Endothelial cell of umbilical vein (primary cell): ENCODE data around the gene ANKS1B. TPM values are rescaled to one million over a fixed set of nuclear protein-coding genes. Genes with fewer than 3 reads are reported as not detected.

ENCODE experiments used
- BruUV-seq: library from RNA; stranded (reverse); fragments of 400-500 nt; replicated peaks from 2 replicates; lab custom pipeline; 2021; lab: Mats Ljungman, UMichigan
- CTCF ChIA-PET: fragments of 300-600, 350-600 bp; sonication (Branson Sonifier 250); formaldehyde crosslinking; loops from one replicate; lab custom pipeline; 2021; ENCODE audit warnings: antibody characterized with exemption, inconsistent platforms; lab: Charles Lee
- POLR2A ChIA-PET: fragments of 300-600, 350-600 bp; sonication (Branson Sonifier 250); formaldehyde crosslinking; loops from one replicate; lab custom pipeline; 2021; ENCODE audit warnings: antibody characterized with exemption, inconsistent platforms; lab: Charles Lee
- DNase-seq: peaks from one replicate; pipeline ENCODE4 v3.0.0-alpha.2; 2011; ENCODE audit warnings: low read depth, low spot score
- FAIRE-seq: peaks from 2 replicates; lab custom pipeline; 2011; peaks lifted over from hg19 to GRCh38; lab: Jason Lieb, UNC
- H2AFZ ChIP-seq: 2 replicates; pipeline ENCODE4 v1.6.0; 2012; ENCODE audit warnings: low read depth, low read length, control low read depth, inconsistent platforms
- H3K27ac ChIP-seq: 2 replicates; pipeline ENCODE4 v1.5.1; 2011; ENCODE audit warnings: low read depth, mild to moderate bottlenecking, control low read depth, low read length, moderate library complexity; ENCODE audit not compliant: insufficient read depth
- H3K27me3 ChIP-seq, 2 experiments: 2 replicates each; pipeline versions ENCODE4 v1.6.0 to v1.6.1; 2011; ENCODE audit warnings: low read length in 2 of 2, mixed read lengths in 1 of 2; ENCODE audit not compliant: control insufficient read depth in 2 of 2, insufficient read depth in 2 of 2
- H3K36me3 ChIP-seq, 2 experiments: 2 replicates in 1 of 2; 3 replicates in 1 of 2; pipeline ENCODE4 v1.5.1; 2011; ENCODE audit warnings: low read length in 2 of 2, mild to moderate bottlenecking in 1 of 2, moderate library complexity in 1 of 2; ENCODE audit not compliant: control insufficient read depth in 2 of 2, insufficient read depth in 2 of 2; ENCODE audit errors: extremely low read depth in 1 of 2
- H3K4me1 ChIP-seq: 3 replicates; pipeline ENCODE4 v1.5.1; 2011; ENCODE audit warnings: mild to moderate bottlenecking, low read length; ENCODE audit not compliant: control insufficient read depth, insufficient read depth; ENCODE audit errors: extremely low read depth
- H3K4me2 ChIP-seq: 2 replicates; pipeline ENCODE4 v1.6.1; 2011; ENCODE audit warnings: low read length, control low read depth, mixed read lengths; ENCODE audit not compliant: insufficient read depth
- H3K4me3 ChIP-seq, 3 experiments: fragments of 200-600 bp in 1 of 3; sonication (generic), shearing (Covaris generic) in 1 of 3; replicated peaks in 1 of 3; 2 replicates each; pipeline ENCODE4 v1.5.1; 2011 to 2016; ENCODE audit warnings: control low read depth in 3 of 3, low read length in 3 of 3, mild to moderate bottlenecking in 2 of 3, inconsistent platforms in 1 of 3, low read depth in 1 of 3, moderate library complexity in 1 of 3; ENCODE audit not compliant: insufficient read depth in 1 of 3
- H3K79me2 ChIP-seq: 2 replicates; pipeline ENCODE4 v1.6.0; 2012; ENCODE audit warnings: low read length, inconsistent platforms; ENCODE audit not compliant: control insufficient read depth, insufficient read depth
- H3K9ac ChIP-seq: replicated peaks from 2 replicates; pipeline ENCODE3; 2011; ENCODE audit warnings: low read length, control low read depth; ENCODE audit not compliant: insufficient read depth; ENCODE audit errors: extremely low read depth
- H3K9me1 ChIP-seq: replicated peaks from 3 replicates; pipeline ENCODE4 v1.6.0; 2011; ENCODE audit warnings: mild to moderate bottlenecking, low read length; ENCODE audit not compliant: control insufficient read depth, insufficient read depth; ENCODE audit errors: extremely low read depth
- H3K9me3 ChIP-seq: replicated peaks from 2 replicates; pipeline ENCODE4 v1.5.1; 2012; ENCODE audit warnings: low read length, inconsistent platforms; ENCODE audit not compliant: control insufficient read depth, insufficient read depth
- H4K20me1 ChIP-seq: replicated peaks from 2 replicates; pipeline ENCODE3; 2011; ENCODE audit warnings: mild to moderate bottlenecking, low read length; ENCODE audit not compliant: control insufficient read depth, insufficient read depth; ENCODE audit errors: extremely low read depth
- EZH2 ChIP-seq: IDR thresholded peaks from 2 replicates; pipeline ENCODE4 v1.6.1; 2012; ENCODE audit warnings: borderline replicate concordance, low read depth, mild to moderate bottlenecking, moderate library complexity, low read length, inconsistent platforms; ENCODE audit not compliant: severe bottlenecking
- FOS ChIP-seq: IDR thresholded peaks from 2 replicates; pipeline ENCODE4 v1.6.1; 2011; ENCODE audit warnings: mild to moderate bottlenecking, low read length, moderate library complexity, borderline replicate concordance; ENCODE audit not compliant: insufficient read depth
- GATA2 ChIP-seq: IDR thresholded peaks from 2 replicates; pipeline ENCODE4 v1.7.0; 2011; ENCODE audit warnings: low read depth, mild to moderate bottlenecking, moderate library complexity, mixed read lengths, low read length; ENCODE audit not compliant: insufficient read length, insufficient read depth
- JUN ChIP-seq: IDR thresholded peaks from 2 replicates; pipeline ENCODE4 v1.6.1; 2011; ENCODE audit warnings: borderline replicate concordance, low read depth; ENCODE audit not compliant: insufficient read length, insufficient read depth
- MYC ChIP-seq: IDR thresholded peaks from one replicate; pipeline ENCODE4 v1.6.1; 2011; ENCODE audit warnings: mild to moderate bottlenecking, low read depth, low read length
- POLR2A ChIP-seq: IDR thresholded peaks from 2 replicates; pipeline ENCODE4 v1.6.1; 2012; ENCODE audit warnings: low read depth, mild to moderate bottlenecking, control low read depth, low read length
- POLR2AphosphoS5 ChIP-seq: IDR thresholded peaks from 2 replicates; pipeline ENCODE4 v1.6.1; 2012; ENCODE audit warnings: low read depth, mild to moderate bottlenecking, control low read depth, low read length, moderate library complexity; ENCODE audit not compliant: insufficient read depth
- dilution Hi-C: fragments of 300-500 bp; cut with MboI; formaldehyde crosslinking; loops from one replicate; pipeline ENCODE4 v1.15.0; 2019; ENCODE audit warnings: low sequenced_read_pairs; ENCODE audit not compliant: extremely low pct_ligation_motif_present
- intact Hi-C: fragments of 100-400 bp; cut with micrococcal nuclease; formaldehyde crosslinking; loops from one replicate; pipeline ENCODE4 v1.10.0; 2022
- polyA plus RNA-seq, 4 experiments: library from polyadenylated mRNA; depleted of rRNA in 3 of 4; stranded (reverse) in 3 of 4; unstranded in 1 of 4; fragments of >200 nt; gene quantifications; 2 replicates each; pipeline versions ENCODE4 v1.2.1 to v1.2.3, GENCODE V29; 2011 to 2012; ENCODE audit warnings: missing spikeins in 1 of 4
- total RNA-seq: library from RNA; stranded (reverse); gene quantifications from 2 replicates; pipeline ENCODE4 v1.2.3, GENCODE V29; 2021
- TF ChIP-seq, protein P1 (sequence below), 2 donors: IDR thresholded peaks; 1 replicate in 1 of 2; 2 replicates in 1 of 2; pipeline ENCODE4 v1.5.1; 2011; ENCODE audit warnings: low read length in 2 of 2, mild to moderate bottlenecking in 2 of 2, moderate library complexity in 2 of 2, control low read depth in 1 of 2, inconsistent platforms in 1 of 2, low read depth in 1 of 2; ENCODE audit not compliant: insufficient read depth in 1 of 2; ENCODE audit errors: extremely low read depth in 1 of 2
- TF ChIP-seq, protein P2 (sequence below): IDR thresholded peaks from 2 replicates; pipeline ENCODE4 v1.6.1; 2011; ENCODE audit not compliant: insufficient read depth, insufficient read length

The ANKS1B gene
- total and polyA plus RNA-seq, 2 donors (not counting 3 experiments of a cell fraction or from before 2014, with no cell fraction given), result 0.15 to 0.38 TPM

DNA sequence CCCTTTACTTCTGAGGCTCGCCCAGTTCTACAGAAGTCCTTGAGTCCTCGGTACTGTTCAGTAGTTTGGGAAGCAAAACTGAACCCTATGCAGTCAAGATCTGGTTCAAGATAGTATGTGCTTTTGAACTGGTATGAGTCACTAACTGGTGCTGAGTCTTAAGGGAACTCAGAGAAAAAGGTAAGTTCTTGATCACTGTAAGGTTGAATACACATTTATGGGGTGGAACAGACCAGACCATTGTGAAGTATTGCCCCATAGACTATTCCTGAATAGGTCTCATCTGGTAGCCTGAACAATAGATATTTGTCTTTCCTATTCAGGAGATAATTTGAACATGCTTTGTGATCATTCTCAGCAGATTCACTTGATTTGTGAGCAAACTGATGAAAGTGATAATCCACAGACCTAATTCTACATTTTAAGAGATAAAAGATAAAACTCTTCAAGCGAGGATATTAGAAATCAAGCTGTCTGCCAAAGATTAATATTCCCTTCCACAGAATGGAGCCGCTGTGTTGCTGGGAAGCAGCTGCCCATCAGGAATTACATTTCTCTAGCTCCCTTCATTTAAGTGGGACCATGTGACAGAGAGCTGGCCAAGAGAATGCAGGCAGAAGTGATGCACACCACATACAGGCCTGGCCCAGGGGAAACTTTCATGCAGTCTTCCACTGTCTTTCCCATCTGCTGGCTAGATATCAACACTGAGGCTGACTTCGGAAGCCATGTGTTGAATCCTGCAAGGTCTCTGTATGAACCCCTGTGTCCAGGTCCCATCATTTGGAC lies 707.0 kb downstream of the ANKS1B start:
- no peaks in the 10 kb centered on the region for H3K36me3 ChIP-seq
- ChIA-PET POLR2A (no interaction called here), CTCF (no interaction called here)
- FAIRE-seq (no peak), DNase-seq (no peak)
- dilution Hi-C loops (no loop called here), intact Hi-C loops (no loop called here)
- H3K4me3 ChIP-seq, result no peak overlapping the region
- H3K79me2 ChIP-seq, result no peaks in the 10 kb centered on the region
- H2AFZ ChIP-seq, result no peak overlapping the region
- H3K9me3 ChIP-seq, result peaks cover 9% of the 10 kb centered on the region
- H3K4me1 ChIP-seq, result no peaks in the 10 kb centered on the region
- no peak overlapping the region for H3K9ac ChIP-seq
- H3K27me3 ChIP-seq, result no peaks in the 10 kb centered on the region
- H3K27ac ChIP-seq, result no peak overlapping the region
- no peaks in the 10 kb centered on the region for H3K9me1 ChIP-seq
- no TSS peak for BruUV-seq
- no peaks in the 10 kb centered on the region for H4K20me1 ChIP-seq
- no peak for TF ChIP-seq JUN
- no peak for TF ChIP-seq POLR2AphosphoS5
- TF ChIP-seq, protein P1, sequence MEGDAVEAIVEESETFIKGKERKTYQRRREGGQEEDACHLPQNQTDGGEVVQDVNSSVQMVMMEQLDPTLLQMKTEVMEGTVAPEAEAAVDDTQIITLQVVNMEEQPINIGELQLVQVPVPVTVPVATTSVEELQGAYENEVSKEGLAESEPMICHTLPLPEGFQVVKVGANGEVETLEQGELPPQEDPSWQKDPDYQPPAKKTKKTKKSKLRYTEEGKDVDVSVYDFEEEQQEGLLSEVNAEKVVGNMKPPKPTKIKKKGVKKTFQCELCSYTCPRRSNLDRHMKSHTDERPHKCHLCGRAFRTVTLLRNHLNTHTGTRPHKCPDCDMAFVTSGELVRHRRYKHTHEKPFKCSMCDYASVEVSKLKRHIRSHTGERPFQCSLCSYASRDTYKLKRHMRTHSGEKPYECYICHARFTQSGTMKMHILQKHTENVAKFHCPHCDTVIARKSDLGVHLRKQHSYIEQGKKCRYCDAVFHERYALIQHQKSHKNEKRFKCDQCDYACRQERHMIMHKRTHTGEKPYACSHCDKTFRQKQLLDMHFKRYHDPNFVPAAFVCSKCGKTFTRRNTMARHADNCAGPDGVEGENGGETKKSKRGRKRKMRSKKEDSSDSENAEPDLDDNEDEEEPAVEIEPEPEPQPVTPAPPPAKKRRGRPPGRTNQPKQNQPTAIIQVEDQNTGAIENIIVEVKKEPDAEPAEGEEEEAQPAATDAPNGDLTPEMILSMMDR (IDR thresholded peaks at IDR 0.05; ENCODE audit: extremely low read depth in 1 of 2, insufficient read depth in 1 of 2, low read depth in 1 of 2, low read length in 2 of 2), result no peak
- no peak for TF ChIP-seq EZH2
- TF ChIP-seq MYC, result no peak
- TF ChIP-seq, protein P2, sequence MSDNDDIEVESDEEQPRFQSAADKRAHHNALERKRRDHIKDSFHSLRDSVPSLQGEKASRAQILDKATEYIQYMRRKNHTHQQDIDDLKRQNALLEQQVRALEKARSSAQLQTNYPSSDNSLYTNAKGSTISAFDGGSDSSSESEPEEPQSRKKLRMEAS, result no peak
- no peak for TF ChIP-seq POLR2A
- no peak for TF ChIP-seq FOS
- no peak for TF ChIP-seq GATA2
- H3K4me2 ChIP-seq, result no peak overlapping the region
